ENCODE results near the gene PON1. TPM values are rescaled to one million over a fixed set of nuclear protein-coding genes. Genes with fewer than 3 reads are reported as not detected.

PON1 gene
- total RNA-seq = not detected
- long read RNA-seq, donor 1 = 0 reads
- long read RNA-seq, donor 2 = 0 reads

DNA sequence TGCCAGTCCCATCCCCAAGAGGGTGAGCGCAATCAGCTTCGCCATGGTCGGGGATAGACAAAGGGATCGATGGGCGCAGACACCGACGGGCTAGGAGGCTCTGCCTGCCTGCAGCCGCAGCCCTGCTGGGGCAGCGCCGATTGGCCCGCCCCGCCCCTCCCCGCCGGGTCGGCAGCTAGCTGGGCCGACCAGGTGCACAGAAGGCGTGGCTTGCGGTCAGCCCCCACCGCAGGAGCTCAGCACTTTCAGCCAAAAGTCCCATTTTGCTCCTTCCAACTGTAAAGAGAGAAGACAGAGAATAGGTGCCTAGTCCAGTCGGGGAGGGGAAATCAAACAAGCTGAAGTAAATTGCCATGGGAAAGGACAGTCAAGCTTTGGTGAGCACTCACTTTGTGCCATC, at the start of gene PON1:
PON1 (minus strand) TSS at position 102 of the 400 bp plus-strand sequence; CDS start at position 45, 57 bp downstream.
- intact Hi-C loops (cut with DNase I, micrococcal nuclease) = no loop called here
- Histone ChIP-seq H3K4me1 (ENCODE audit: low read depth) (no peaks in the 10 kb centered on the region), H3K36me3 (ENCODE audit: low read depth) (no peaks in the 10 kb centered on the region), H3K9me3 (no peaks in the 10 kb centered on the region), H3K4me3 (no peak within 1 kb of the TSS)
- peak; percentile 29 to 45 (median 38) for DNase-seq
- TF ChIP-seq CTCF (IDR thresholded peaks at IDR 0.05) = no peak
- ATAC-seq = peak; percentile 76

DNA sequence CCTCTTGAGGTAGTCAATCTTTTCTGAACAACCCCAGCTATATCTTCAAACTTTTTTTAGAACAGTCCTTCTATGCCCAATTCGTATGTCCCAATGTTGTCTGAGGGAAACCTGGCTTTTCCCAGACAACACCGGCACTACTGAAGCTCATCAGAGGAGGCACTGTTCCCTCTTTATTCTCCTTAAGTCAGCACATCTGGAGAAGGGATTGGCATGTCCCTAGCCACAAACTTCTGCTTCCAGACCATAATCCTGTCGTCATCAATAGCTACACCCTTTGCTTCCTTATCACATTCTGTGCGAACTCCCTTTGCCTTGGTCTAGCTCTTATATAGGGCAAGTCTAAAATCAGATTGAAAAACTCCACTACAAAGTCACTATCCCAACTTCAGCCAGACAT, 49.0 kb upstream of the PON1 start:
- Histone ChIP-seq H3K9me3 (no peaks in the 10 kb centered on the region), H3K36me3 (ENCODE audit: low read depth) (no peaks in the 10 kb centered on the region), H3K4me1 (ENCODE audit: low read depth) (no peaks in the 10 kb centered on the region), H3K4me3 (no peak overlapping the region)
- no peak for DNase-seq
- intact Hi-C loops (cut with DNase I, micrococcal nuclease) = no loop called here
- no peak for ATAC-seq
- TF ChIP-seq CTCF (IDR thresholded peaks at IDR 0.05) = no peak

DNA sequence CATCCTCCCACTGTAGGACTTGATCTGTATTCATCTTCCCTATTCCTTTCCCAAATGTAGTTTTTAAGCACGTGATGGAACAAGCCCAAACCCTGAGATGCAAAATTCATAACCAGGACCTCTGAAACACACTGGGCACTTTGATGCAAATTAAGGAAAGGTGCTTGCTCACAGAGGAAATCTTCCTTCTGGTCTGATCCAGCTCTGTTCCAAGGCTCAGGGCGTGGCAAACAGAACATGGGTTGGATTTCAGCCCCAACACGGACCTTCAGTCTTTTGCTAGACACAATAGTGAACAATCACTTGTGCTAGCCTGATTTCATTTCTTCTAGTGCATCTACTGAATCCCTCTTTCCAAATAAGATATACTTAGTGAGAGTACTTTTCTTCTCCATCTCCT, 43.9 kb upstream of the PON1 start:
- TF ChIP-seq CTCF (IDR thresholded peaks at IDR 0.05) = no peak
- no peaks in the 10 kb centered on the region for H3K4me1 ChIP-seq (ENCODE audit: low read depth)
- intact Hi-C loops (cut with DNase I, micrococcal nuclease) = no loop called here
- H3K36me3 ChIP-seq (ENCODE audit: low read depth) = no peaks in the 10 kb centered on the region
- no peak for DNase-seq
- ATAC-seq = no peak
- no peak overlapping the region for H3K4me3 ChIP-seq
- no peaks in the 10 kb centered on the region for H3K9me3 ChIP-seq

DNA sequence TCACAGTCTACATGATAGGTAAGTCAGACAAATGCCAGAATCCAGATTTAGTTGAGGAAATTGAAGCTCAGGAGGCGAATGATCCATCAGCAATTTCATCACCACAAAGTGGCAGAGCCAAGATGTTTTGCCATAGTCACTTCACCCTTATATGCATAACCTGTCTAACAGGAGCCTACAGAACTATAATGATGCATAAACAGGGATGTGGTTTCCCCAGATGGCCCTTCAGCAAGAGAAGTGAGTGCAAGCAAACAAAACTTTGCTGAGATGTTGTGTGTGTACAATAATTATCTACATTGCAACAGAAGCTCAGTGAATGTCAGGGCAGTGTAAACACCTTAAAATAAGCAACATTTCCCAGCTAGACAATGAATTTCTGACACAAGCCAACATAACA, 43.3 kb upstream of the PON1 start:
- no peak for TF ChIP-seq CTCF (IDR thresholded peaks at IDR 0.05)
- Histone ChIP-seq H3K36me3 (ENCODE audit: low read depth) (no peaks in the 10 kb centered on the region), H3K4me3 (no peak overlapping the region), H3K4me1 (ENCODE audit: low read depth) (no peaks in the 10 kb centered on the region), H3K9me3 (no peaks in the 10 kb centered on the region)
- intact Hi-C loops (cut with DNase I, micrococcal nuclease) = no loop called here
- no peak for ATAC-seq
- DNase-seq = no peak

- TF ChIP-seq CTCF (IDR thresholded peaks at IDR 0.05) = no peak
- intact Hi-C loops (cut with DNase I, micrococcal nuclease) = no loop called here
Measured at GRCh38 chr7:95365151-95365550, 40.8 kb upstream of the PON1 start.

DNA sequence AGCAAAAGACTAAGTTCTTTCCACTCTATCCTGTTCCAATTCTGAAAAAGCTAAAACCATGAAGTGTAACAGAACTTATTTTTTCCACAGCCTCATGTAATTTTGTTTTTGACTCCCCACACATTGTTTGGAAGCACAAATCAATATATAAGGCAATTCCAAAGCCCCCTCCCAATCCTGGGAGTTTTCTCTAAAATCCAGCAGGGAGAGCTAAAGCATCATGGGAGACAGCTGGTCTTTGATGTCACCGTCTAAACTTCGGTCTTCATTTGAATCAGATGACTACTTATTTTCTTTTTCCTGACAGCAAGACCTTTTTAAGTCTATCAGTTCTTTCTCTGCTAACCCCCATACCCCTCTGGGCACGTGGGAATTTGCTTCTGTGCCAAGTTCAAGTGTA, 33.3 kb upstream of the PON1 start:
- Histone ChIP-seq H3K4me3 (no peak overlapping the region), H3K9me3 (no peaks in the 10 kb centered on the region), H3K4me1 (ENCODE audit: low read depth) (no peaks in the 10 kb centered on the region), H3K36me3 (ENCODE audit: low read depth) (no peaks in the 10 kb centered on the region)
- ATAC-seq = no peak
- intact Hi-C loops (cut with DNase I, micrococcal nuclease) = no loop called here
- DNase-seq = no peak
- no peak for TF ChIP-seq CTCF (IDR thresholded peaks at IDR 0.05)

More at GRCh38 chr7:95365151-95365550, 40.8 kb upstream of the PON1 start:
- Histone ChIP-seq H3K4me3 (no peak overlapping the region), H3K9me3 (no peaks in the 10 kb centered on the region), H3K4me1 (ENCODE audit: low read depth) (no peaks in the 10 kb centered on the region), H3K36me3 (ENCODE audit: low read depth) (no peaks in the 10 kb centered on the region)
- DNase-seq = no peak
- no peak for ATAC-seq
